WERI-Rb-1 (cell line): Measurements from ENCODE around the gene ZNF57.

Experiments used
- DNase-seq: peaks from one replicate; pipeline ENCODE4 v3.0.0-alpha.2; 2020
- H3K27ac ChIP-seq: fragments of 250-450 bp; sonication (Bioruptor Pico); 2 replicates; pipeline ENCODE4 v1.5.1; 2020; ENCODE audit warnings: mild to moderate bottlenecking, moderate library complexity
- H3K27me3 ChIP-seq: fragments of 250-450 bp; sonication (Bioruptor Pico); 2 replicates; pipeline ENCODE4 v1.5.1; 2021; ENCODE audit warnings: mild to moderate bottlenecking, low read depth, moderate library complexity; ENCODE audit not compliant: insufficient read depth, severe bottlenecking
- H3K36me3 ChIP-seq: fragments of 250-450 bp; sonication (Bioruptor Pico); 2 replicates; pipeline ENCODE4 v1.5.1; 2020; ENCODE audit warnings: mild to moderate bottlenecking, moderate library complexity
- H3K4me3 ChIP-seq: 2 replicates; pipeline ENCODE4 v1.5.1; 2011; ENCODE audit warnings: low read depth, mild to moderate bottlenecking, control low read depth, low read length
- H3K9me3 ChIP-seq: fragments of 250-450 bp; sonication (Bioruptor Pico); 2 replicates; pipeline ENCODE4 v1.5.1; 2021; ENCODE audit warnings: mild to moderate bottlenecking, moderate library complexity; ENCODE audit not compliant: severe bottlenecking
- CTCF ChIP-seq: IDR thresholded peaks from 2 replicates; pipeline ENCODE4 v1.5.1; 2011; ENCODE audit warnings: low read depth, mild to moderate bottlenecking, control low read depth, inconsistent platforms, low read length

ZNF57 gene

GRCh38 chr19:2858864-2859263, 41.9 kb upstream of the ZNF57 start:
- H3K27ac ChIP-seq, result no peak overlapping the region
- TF ChIP-seq CTCF, result 0 out of 2 replicates have a peak, but pooled peaks have one; percentile 22
- H3K27me3 ChIP-seq, result no peaks in the 10 kb centered on the region
- DNase-seq, result no peak
- no peak overlapping the region for H3K4me3 ChIP-seq
- H3K36me3 ChIP-seq, result peaks cover 9% of the 10 kb centered on the region
- no peaks in the 10 kb centered on the region for H3K9me3 ChIP-seq

GRCh38 chr19:2863816-2864215, 36.9 kb upstream of the ZNF57 start:
- Histone ChIP-seq H3K9me3 (peaks cover 8% of the 10 kb centered on the region), H3K4me3 (no peak overlapping the region), H3K36me3 (no peaks in the 10 kb centered on the region), H3K27ac (no peak overlapping the region), H3K27me3 (no peaks in the 10 kb centered on the region)
- TF ChIP-seq CTCF, result no peak
- no peak for DNase-seq

- peaks cover 8% of the 10 kb centered on the region for H3K9me3 ChIP-seq
- no peaks in the 10 kb centered on the region for H3K27me3 ChIP-seq
- H3K4me3 ChIP-seq, result no peak overlapping the region
- DNase-seq, result no peak
- no peak for TF ChIP-seq CTCF
- no peak overlapping the region for H3K27ac ChIP-seq
- no peaks in the 10 kb centered on the region for H3K36me3 ChIP-seq
Observed at GRCh38 chr19:2865334-2866100, 35.2 kb upstream of the ZNF57 start.

GRCh38 chr19:2866495-2867024, 34.2 kb upstream of the ZNF57 start:
- no peak for TF ChIP-seq CTCF
- peaks cover 10% of the 10 kb centered on the region for H3K9me3 ChIP-seq
- H3K4me3 ChIP-seq, result no peak overlapping the region
- H3K36me3 ChIP-seq, result no peaks in the 10 kb centered on the region
- H3K27ac ChIP-seq, result no peak overlapping the region
- DNase-seq, result no peak
- no peaks in the 10 kb centered on the region for H3K27me3 ChIP-seq

- Histone ChIP-seq H3K9me3 (peaks cover 12% of the 10 kb centered on the region), H3K27ac (no peak within 1 kb of the TSS), H3K36me3 (no peaks in the 10 kb centered on the region), H3K4me3 (no peak within 1 kb of the TSS), H3K27me3 (no peaks in the 10 kb centered on the region)
- TF ChIP-seq CTCF, result no peak
- peak; percentile 53 for DNase-seq
Observed at GRCh38 chr19:2867025-2867991, 33.4 kb upstream of the ZNF57 start, which contains the start of gene ZNF556. ZNF556 (plus strand) TSS chr19:2867335; CDS start chr19:2867422, 87 bp downstream.
